AG10803 (cell line): Measurements from ENCODE around the gene ZNF319.

ENCODE experiments used
- DNase-seq: peaks from one replicate; pipeline ENCODE4 v3.0.0; 2010; ENCODE audit warnings: low read depth
- H3K4me3 ChIP-seq: 2 replicates; pipeline ENCODE4 v1.5.1; 2011; ENCODE audit warnings: mild to moderate bottlenecking, low read length, control low read depth
- TF ChIP-seq, protein P1 (sequence below): conservative IDR thresholded peaks from 2 replicates; pipeline ENCODE4 v1.5.1; 2011; ENCODE audit warnings: mild to moderate bottlenecking, low read length, control low read depth, inconsistent platforms

Gene ZNF319

DNA sequence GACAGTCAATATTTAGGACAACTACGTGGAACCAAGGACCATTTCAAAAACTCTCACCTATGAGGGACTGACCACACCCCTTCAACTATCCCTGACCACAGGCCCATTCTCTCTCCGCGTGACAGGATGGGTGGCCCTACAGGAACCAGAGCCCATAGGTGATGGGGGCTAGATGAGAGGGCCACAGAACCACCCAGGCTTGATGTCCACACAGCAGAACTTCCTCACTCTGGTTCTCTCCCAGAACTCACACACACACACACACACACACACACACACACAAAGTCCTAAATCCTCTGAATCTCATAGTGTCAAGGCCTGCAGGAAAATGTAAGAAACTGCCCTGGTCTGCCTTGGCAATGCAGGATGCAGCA is 1.5 kb downstream of the ZNF319 start:
- peak overlapping the region; percentile 71 for H3K4me3 ChIP-seq
- TF ChIP-seq, protein P1, sequence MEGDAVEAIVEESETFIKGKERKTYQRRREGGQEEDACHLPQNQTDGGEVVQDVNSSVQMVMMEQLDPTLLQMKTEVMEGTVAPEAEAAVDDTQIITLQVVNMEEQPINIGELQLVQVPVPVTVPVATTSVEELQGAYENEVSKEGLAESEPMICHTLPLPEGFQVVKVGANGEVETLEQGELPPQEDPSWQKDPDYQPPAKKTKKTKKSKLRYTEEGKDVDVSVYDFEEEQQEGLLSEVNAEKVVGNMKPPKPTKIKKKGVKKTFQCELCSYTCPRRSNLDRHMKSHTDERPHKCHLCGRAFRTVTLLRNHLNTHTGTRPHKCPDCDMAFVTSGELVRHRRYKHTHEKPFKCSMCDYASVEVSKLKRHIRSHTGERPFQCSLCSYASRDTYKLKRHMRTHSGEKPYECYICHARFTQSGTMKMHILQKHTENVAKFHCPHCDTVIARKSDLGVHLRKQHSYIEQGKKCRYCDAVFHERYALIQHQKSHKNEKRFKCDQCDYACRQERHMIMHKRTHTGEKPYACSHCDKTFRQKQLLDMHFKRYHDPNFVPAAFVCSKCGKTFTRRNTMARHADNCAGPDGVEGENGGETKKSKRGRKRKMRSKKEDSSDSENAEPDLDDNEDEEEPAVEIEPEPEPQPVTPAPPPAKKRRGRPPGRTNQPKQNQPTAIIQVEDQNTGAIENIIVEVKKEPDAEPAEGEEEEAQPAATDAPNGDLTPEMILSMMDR: no peak
- DNase-seq: no peak

GRCh38 chr16:57998486-57998885 is 2.0 kb downstream of the ZNF319 start:
- peak; percentile 49 for DNase-seq
- H3K4me3 ChIP-seq: no peak overlapping the region
- TF ChIP-seq, protein P1: no peak

- no peak for DNase-seq
- H3K4me3 ChIP-seq: no peak overlapping the region
- TF ChIP-seq, protein P1: no peak
Measured at GRCh38 chr16:57997528-57998265, 2.8 kb downstream of the ZNF319 start.

DNA sequence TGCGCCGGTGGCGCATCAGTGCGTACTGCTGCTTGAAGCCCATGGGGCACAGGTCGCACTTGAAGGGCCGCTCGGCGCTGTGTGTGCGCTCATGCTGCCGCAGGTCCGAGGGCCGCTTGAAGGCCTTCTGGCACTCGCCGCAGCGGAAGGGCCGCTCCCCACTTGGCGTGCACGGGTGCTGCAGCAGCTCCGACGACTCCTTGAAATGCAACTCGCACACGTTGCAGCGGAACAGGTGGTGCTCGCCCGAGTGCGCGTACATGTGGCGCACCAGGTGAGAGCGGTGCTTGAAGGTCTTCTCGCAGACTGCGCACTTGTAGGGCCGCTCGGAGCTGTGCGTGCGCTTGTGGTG is 3.3 kb downstream of the ZNF319 start:
- TF ChIP-seq, protein P1: no peak
- no peak for DNase-seq
- no peak overlapping the region for H3K4me3 ChIP-seq

GRCh38 chr16:57996406-57997175 is 3.9 kb downstream of the ZNF319 start:
- no peak for DNase-seq
- TF ChIP-seq, protein P1: no peak

DNA sequence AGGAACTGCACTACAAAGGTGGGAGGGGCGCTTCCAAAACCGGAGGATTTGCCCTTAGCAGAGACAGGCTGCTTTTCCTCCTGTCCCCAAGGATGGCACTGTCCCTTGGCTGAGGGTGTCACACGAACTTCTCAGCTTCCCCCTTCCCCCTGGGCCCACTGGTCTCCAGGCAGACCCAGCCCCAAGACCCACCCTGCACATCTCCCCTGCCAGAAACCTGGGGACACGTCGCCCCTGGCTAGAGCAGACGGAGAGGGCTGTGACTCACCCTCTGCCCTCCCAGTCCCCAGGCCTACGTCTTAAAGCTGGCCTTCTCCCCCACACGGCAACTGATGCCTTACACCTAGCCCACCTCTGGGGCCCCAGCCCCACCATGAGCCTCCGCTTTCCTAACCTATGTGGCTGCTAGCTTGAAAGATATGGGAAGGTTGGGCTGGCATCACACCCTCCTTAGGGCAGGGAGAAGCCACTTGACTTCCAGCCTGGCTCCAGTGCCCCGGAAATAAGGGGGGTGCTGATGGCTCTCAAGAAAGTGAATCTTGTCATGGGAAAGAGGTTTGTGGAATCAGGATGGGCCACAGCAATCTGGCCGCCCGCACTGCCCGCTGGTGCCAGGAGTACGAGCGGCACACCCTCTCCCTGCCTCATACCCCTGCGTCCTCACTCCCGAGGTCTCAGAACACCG is 4.6 kb downstream of the ZNF319 start:
- no peak for DNase-seq
- TF ChIP-seq, protein P1: no peak
- no peak overlapping the region for H3K4me3 ChIP-seq

More at GRCh38 chr16:57996406-57997175, 3.9 kb downstream of the ZNF319 start:
- no peak overlapping the region for H3K4me3 ChIP-seq

- DNase-seq: peak; percentile 31
- no peak overlapping the region for H3K4me3 ChIP-seq
- TF ChIP-seq, protein P1: peak; percentile 37
Measured at GRCh38 chr16:57994778-57995177, 5.7 kb downstream of the ZNF319 start.
